GM15510 (cell line): Measurements from ENCODE around the gene PARVB.

Experiments used
- POLR2A ChIP-seq: IDR thresholded peaks from 3 replicates; pipeline ENCODE4 v1.6.1; 2011; ENCODE audit warnings: borderline replicate concordance; ENCODE audit not compliant: insufficient read length; ENCODE audit errors: extremely low read depth

Gene PARVB

GRCh38 chr22:44063462-44064371 lies 39.6 kb downstream of the PARVB start:
- no peak for TF ChIP-seq POLR2A

GRCh38 chr22:44067033-44067432 lies 42.9 kb downstream of the PARVB start:
- no peak for TF ChIP-seq POLR2A

GRCh38 chr22:44067901-44068300 lies 43.8 kb downstream of the PARVB start:
- no peak for TF ChIP-seq POLR2A

GRCh38 chr22:44068422-44069191 lies 44.5 kb downstream of the PARVB start:
- TF ChIP-seq POLR2A = no peak

- no peak for TF ChIP-seq POLR2A
These were observed 45.9 kb downstream of the PARVB start for GRCh38 chr22:44070029-44070428.

- no peak for TF ChIP-seq POLR2A
These were observed 47.8 kb downstream of the PARVB start for GRCh38 chr22:44071781-44072326.

GRCh38 chr22:44074337-44074984 lies 50.4 kb downstream of the PARVB start:
- no peak for TF ChIP-seq POLR2A

GRCh38 chr22:44075022-44075421 lies 50.9 kb downstream of the PARVB start:
- no peak for TF ChIP-seq POLR2A

- TF ChIP-seq POLR2A = no peak
These were observed 51.6 kb downstream of the PARVB start for GRCh38 chr22:44075670-44076069.

GRCh38 chr22:44076825-44077224 lies 52.7 kb downstream of the PARVB start:
- TF ChIP-seq POLR2A = no peak

- TF ChIP-seq POLR2A = no peak
These were observed 57.1 kb downstream of the PARVB start for GRCh38 chr22:44080936-44081861.

- TF ChIP-seq POLR2A = no peak
These were observed 58.7 kb downstream of the PARVB start for GRCh38 chr22:44082801-44083200.

- no peak for TF ChIP-seq POLR2A
These were observed 60.1 kb downstream of the PARVB start for GRCh38 chr22:44084044-44084772.
